HEK293T (cell line): ENCODE data around the gene CSTF2T.

Experiments
- CTCF ChIA-PET: fragments of 350-600 bp; formaldehyde crosslinking; extraction: SDS; loops from one replicate; lab custom pipeline; 2021; ENCODE audit warnings: antibody characterized with exemption, inconsistent platforms; lab: Yijun Ruan, JAX
- POLR2A ChIA-PET: fragments of 350-600 bp; formaldehyde crosslinking; extraction: SDS; loops from one replicate; lab custom pipeline; 2020; ENCODE audit warnings: antibody characterized with exemption, inconsistent platforms; lab: Yijun Ruan, JAX
- DNase-seq: peaks from one replicate; pipeline ENCODE4 v3.0.0; 2012; ENCODE audit warnings: mixed read lengths; ENCODE audit errors: extremely low spot score
- ARNT ChIP-seq: fragments of 450-650 bp; IDR thresholded peaks from 2 replicates; pipeline ENCODE4 v1.6.1; 2017; ENCODE audit warnings: mild to moderate bottlenecking
- BHLHE40 ChIP-seq: fragments of 450-650 bp; IDR thresholded peaks from 2 replicates; pipeline ENCODE4 v1.6.1; 2016; ENCODE audit warnings: mild to moderate bottlenecking, moderate library complexity, borderline replicate concordance
- CTBP1 ChIP-seq: fragments of 450-650 bp; IDR thresholded peaks from 2 replicates; pipeline ENCODE4 v1.6.1; 2016; ENCODE audit warnings: borderline replicate concordance
- ELF4 ChIP-seq: fragments of 450-650 bp; IDR thresholded peaks from 2 replicates; pipeline ENCODE4 v1.6.1; 2017; ENCODE audit warnings: antibody characterized with exemption
- FOXA1 ChIP-seq: fragments of 450-650 bp; IDR thresholded peaks from 2 replicates; pipeline ENCODE4 v1.6.1; 2016; ENCODE audit warnings: mild to moderate bottlenecking
- FOXK2 ChIP-seq: fragments of 450-650 bp; IDR thresholded peaks from 2 replicates; pipeline ENCODE4 v1.6.1; 2016; ENCODE audit warnings: mild to moderate bottlenecking
- FOXM1 ChIP-seq: fragments of 450-650 bp; IDR thresholded peaks from 2 replicates; pipeline ENCODE4 v1.6.1; 2017; ENCODE audit warnings: mild to moderate bottlenecking, borderline replicate concordance
- HDGF ChIP-seq: fragments of 450-650 bp; IDR thresholded peaks from 2 replicates; pipeline ENCODE4 v1.6.1; 2017; ENCODE audit warnings: antibody characterized with exemption, borderline replicate concordance
- L3MBTL2 ChIP-seq: fragments of 450-650 bp; conservative IDR thresholded peaks from 2 replicates; pipeline ENCODE4 v1.6.1; 2016; ENCODE audit warnings: mild to moderate bottlenecking
- LEF1 ChIP-seq: fragments of 450-650 bp; IDR thresholded peaks from 2 replicates; pipeline ENCODE4 v1.6.1; 2017; ENCODE audit warnings: mild to moderate bottlenecking, borderline replicate concordance
- NFRKB ChIP-seq: fragments of 450-650 bp; IDR thresholded peaks from 2 replicates; pipeline ENCODE4 v1.6.1; 2016; ENCODE audit warnings: mild to moderate bottlenecking, moderate library complexity
- PKNOX1 ChIP-seq: fragments of 450-650 bp; IDR thresholded peaks from 2 replicates; pipeline ENCODE4 v1.6.1; 2016
- SP1 ChIP-seq: fragments of 450-650 bp; IDR thresholded peaks from 2 replicates; pipeline ENCODE4 v1.6.1; 2017
- SUZ12 ChIP-seq: fragments of 450-650 bp; IDR thresholded peaks from 2 replicates; pipeline ENCODE4 v1.6.1; 2016; ENCODE audit warnings: mild to moderate bottlenecking
- TARDBP ChIP-seq: fragments of 450-650 bp; IDR thresholded peaks from 2 replicates; pipeline ENCODE4 v1.6.1; 2016
- ZNF384 ChIP-seq: fragments of 450-650 bp; IDR thresholded peaks from 2 replicates; pipeline ENCODE4 v1.6.1; 2016

Gene CSTF2T

GRCh38 chr10:51656503-51656902, 42.9 kb downstream of the CSTF2T start:
- no peak for DNase-seq
- POLR2A ChIA-PET = no interaction called here
- CTCF ChIA-PET = no interaction called here
- no peak for TF ChIP-seq ELF4
- TF ChIP-seq FOXM1 = no peak
- TF ChIP-seq SP1 = no peak
- TF ChIP-seq HDGF = no peak
- no peak for TF ChIP-seq LEF1
- no peak for TF ChIP-seq TARDBP
- TF ChIP-seq FOXA1 = no peak
- TF ChIP-seq NFRKB = no peak
- TF ChIP-seq BHLHE40 = no peak
- TF ChIP-seq CTBP1 = no peak
- TF ChIP-seq SUZ12 = no peak
- TF ChIP-seq ARNT = no peak
- no peak for TF ChIP-seq ZNF384
- TF ChIP-seq L3MBTL2 = no peak
- TF ChIP-seq FOXK2 = no peak
- no peak for TF ChIP-seq PKNOX1

GRCh38 chr10:51654918-51655317, 44.5 kb downstream of the CSTF2T start:
- peak; percentile 47; the same call in 1 of the 2 replicates for TF ChIP-seq PKNOX1
- TF ChIP-seq HDGF = no peak
- ChIA-PET CTCF (no interaction called here), POLR2A (no interaction called here)
- DNase-seq = no peak

GRCh38 chr10:51653025-51653424, 46.4 kb downstream of the CSTF2T start:
- POLR2A ChIA-PET = no interaction called here
- DNase-seq = no peak

GRCh38 chr10:51651063-51651462, 48.3 kb downstream of the CSTF2T start:
- POLR2A ChIA-PET = no interaction called here
- CTCF ChIA-PET = no interaction called here
- no peak for DNase-seq
- TF ChIP-seq L3MBTL2 (no peak), ELF4 (no peak), FOXA1 (no peak), CTBP1 (no peak), LEF1 (no peak), ZNF384 (no peak), SP1 (no peak), PKNOX1 (no peak), SUZ12 (no peak), NFRKB (no peak), FOXK2 (no peak)

More at GRCh38 chr10:51653025-51653424, 46.4 kb downstream of the CSTF2T start:
- CTCF ChIA-PET = interaction anchor here (0.7 kb wide), 1 partner anchor 9 kb away, joined by 3 read pairs; no protein-coding TSS in a partner anchor
- TF ChIP-seq SP1 = no peak
- no peak for TF ChIP-seq LEF1
- no peak for TF ChIP-seq ZNF384
- no peak for TF ChIP-seq ELF4
- no peak for TF ChIP-seq HDGF
- no peak for TF ChIP-seq L3MBTL2
- TF ChIP-seq PKNOX1 = no peak
- no peak for TF ChIP-seq ARNT

- POLR2A ChIA-PET = no interaction called here
- DNase-seq = no peak
- CTCF ChIA-PET = no interaction called here
- no peak for TF ChIP-seq FOXM1
- no peak for TF ChIP-seq ARNT
Measured at GRCh38 chr10:51649064-51649463, 50.3 kb downstream of the CSTF2T start.
